GM12878 (cell line): Measurements from ENCODE around the gene CC2D1A.

Source experiments
- ATF3 ChIP-seq: IDR thresholded peaks from 2 replicates; pipeline ENCODE4 v1.6.1; 2011; ENCODE audit warnings: low read depth, mild to moderate bottlenecking, low read length, moderate library complexity, borderline replicate concordance; ENCODE audit errors: extremely low read depth
- CTCF ChIP-seq, 3 experiments: IDR thresholded peaks in 2 of 3; conservative IDR thresholded peaks in 1 of 3; 2 replicates each; pipeline ENCODE4 v1.5.1; 2011; ENCODE audit warnings: low read depth in 3 of 3, low read length in 3 of 3, mild to moderate bottlenecking in 3 of 3, control low read depth in 2 of 3, moderate library complexity in 2 of 3, inconsistent platforms in 1 of 3, mixed read lengths in 1 of 3; ENCODE audit not compliant: control insufficient read depth in 2 of 3, insufficient read depth in 1 of 3; ENCODE audit errors: extremely low read depth in 1 of 3
- POU2F2 ChIP-seq: IDR thresholded peaks from 3 replicates; pipeline ENCODE4 v1.6.1; 2011; ENCODE audit warnings: low read depth, mild to moderate bottlenecking, low read length, borderline replicate concordance
- ZBTB33 ChIP-seq: fragments of 450-650 bp; IDR thresholded peaks from 2 replicates; pipeline ENCODE4 v1.6.1; 2017; ENCODE audit warnings: mild to moderate bottlenecking

GRCh38 chr19:13882836-13883235 lies 23.2 kb upstream of the CC2D1A start:
- TF ChIP-seq ZBTB33 = no peak
- TF ChIP-seq ATF3 = no peak
- no peak for TF ChIP-seq CTCF (IDR thresholded peaks at IDR 0.05 in 2 of 3, conservative IDR thresholded peaks at IDR 0.05 in 1 of 3; ENCODE audit: control insufficient read depth in 2 of 3, extremely low read depth in 1 of 3, insufficient read depth in 1 of 3, low read depth in 3 of 3, low read length in 3 of 3)
- TF ChIP-seq POU2F2 = no peak
